Neural progenitor cell (in vitro differentiated cells): Measurements from ENCODE around the gene ZNF276.

Experiments
- CTCF ChIP-seq: fragments of 200-600 bp; sonication (generic); IDR thresholded peaks from 2 replicates; pipeline ENCODE4 v1.5.1; 2017; ENCODE audit warnings: antibody characterized with exemption, mild to moderate bottlenecking
- EZH2 ChIP-seq: fragments of 200-600 bp; sonication (generic); IDR thresholded peaks from 2 replicates; pipeline ENCODE4 v1.6.1; 2017; ENCODE audit warnings: antibody characterized with exemption, mild to moderate bottlenecking, moderate library complexity
- EZH2phosphoT487 ChIP-seq: fragments of 200-600 bp; sonication (generic); IDR thresholded peaks from 2 replicates; pipeline ENCODE4 v1.6.1; 2017; ENCODE audit warnings: antibody characterized with exemption

GRCh38 chr16:89693931-89694783 is 27.2 kb upstream of the ZNF276 start:
- TF ChIP-seq CTCF (no peak), EZH2 (no peak), EZH2phosphoT487 (no peak)
